Measurements from ENCODE around the gene DLX3.

Gene DLX3

GRCh38 chr17:49971199-49971847, 23.7 kb downstream of the DLX3 start:
- no peak for DNase-seq

GRCh38 chr17:49970498-49970897, 24.5 kb downstream of the DLX3 start:
- DNase-seq, result no peak

DNA sequence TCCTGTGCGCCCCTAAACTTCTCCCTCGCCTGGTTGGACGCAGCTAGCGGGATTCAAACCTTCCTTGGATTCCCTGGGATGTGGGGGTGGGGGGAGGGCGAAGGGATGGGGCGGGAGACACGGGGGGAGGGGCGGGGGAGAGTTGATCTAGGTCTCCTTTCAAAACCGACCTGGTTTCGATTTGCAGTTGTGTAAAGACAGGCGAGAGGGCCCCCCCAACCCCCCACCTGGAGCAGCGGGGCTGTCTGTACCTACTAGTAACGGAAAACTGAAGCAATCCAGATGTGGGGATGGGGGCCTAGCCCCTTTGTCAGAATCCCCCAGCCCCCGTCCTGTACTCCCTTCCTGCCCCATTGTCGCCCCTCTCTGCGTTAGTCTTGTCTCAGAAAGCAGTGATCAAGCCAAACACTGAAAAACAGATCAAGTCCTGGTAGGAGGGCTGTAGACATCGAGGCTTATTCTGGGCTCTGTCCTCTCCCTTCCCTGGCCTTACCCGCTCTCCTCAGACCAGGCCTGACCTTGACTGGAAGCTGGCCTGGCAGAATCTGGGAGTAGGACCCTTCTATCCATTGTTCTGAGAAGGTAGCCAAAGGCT, 25.1 kb downstream of the DLX3 start:
- no peak for DNase-seq

DNA sequence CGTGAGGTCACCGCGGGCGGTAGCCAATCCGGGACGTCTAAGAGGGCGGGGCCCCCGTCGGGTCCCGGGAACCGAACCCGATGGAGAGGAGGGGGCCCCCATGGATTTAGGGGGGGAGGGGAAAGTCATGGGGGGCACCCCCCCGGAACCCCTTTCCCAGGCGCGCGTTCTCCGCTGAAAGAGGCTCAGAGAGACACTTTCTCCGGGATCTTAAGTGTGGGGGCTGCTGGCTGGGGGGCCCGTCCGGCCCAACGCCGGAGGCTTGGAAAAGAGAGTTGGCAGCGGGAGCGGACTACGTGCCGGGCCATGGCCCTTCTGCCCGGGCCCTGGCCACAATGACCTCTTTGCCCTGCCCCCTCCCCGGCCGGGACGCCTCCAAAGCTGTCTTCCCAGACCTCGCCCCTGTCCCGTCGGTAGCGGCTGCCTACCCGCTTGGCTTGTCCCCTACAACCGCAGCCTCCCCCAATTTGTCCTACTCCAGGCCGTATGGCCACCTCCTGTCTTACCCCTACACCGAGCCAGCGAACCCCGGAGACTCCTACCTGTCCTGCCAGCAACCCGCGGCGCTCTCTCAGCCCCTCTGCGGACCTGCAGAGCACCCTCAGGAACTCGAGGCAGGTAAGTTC, 25.8 kb downstream of the DLX3 start, which contains the start of gene DLX4:
DLX4 (plus strand) TSS at position 57 of the 626 bp plus-strand sequence; CDS start at position 336, 279 bp downstream.
- DNase-seq, result no peak

DNA sequence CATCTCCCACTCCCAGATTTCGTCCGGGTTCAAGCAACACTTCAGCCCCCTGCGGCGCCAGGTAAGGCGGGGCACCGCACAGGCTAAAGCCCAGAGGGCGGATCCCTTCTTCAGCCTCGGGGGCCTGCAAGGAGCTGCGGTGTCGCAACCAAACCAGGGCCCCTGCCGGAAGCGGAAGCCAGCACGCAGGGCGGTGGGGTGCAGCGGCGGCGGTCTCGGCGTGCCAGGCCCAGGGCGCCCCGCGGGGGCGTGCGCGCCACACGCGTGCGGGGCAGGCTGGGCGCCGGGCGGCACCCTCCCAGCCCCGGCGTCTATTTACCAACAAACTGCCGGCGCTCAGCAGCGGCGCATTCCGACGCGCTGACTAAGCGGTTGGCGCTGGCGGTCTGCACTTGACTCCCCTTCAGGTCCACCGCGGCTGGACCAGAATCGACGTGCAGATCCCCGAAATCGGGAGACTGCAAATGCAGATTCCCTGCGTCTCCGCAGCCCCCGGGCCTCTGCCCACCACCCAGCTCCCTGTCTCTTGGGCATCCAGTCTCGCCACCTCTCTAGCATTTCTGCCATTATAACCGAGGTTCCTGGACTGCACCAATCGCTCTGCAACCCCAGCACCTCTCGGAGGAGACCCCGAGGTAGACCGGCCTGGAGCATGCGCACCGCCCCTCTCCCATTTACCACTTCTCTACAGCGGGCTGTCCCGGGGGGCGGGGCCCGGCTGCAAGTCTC, 26.5 kb downstream of the DLX3 start:
- DNase-seq, result no peak

- DNase-seq, result no peak
These were observed 27.2 kb downstream of the DLX3 start for GRCh38 chr17:49967621-49968404.

GRCh38 chr17:49967205-49967604, 27.8 kb downstream of the DLX3 start:
- no peak for DNase-seq

DNA sequence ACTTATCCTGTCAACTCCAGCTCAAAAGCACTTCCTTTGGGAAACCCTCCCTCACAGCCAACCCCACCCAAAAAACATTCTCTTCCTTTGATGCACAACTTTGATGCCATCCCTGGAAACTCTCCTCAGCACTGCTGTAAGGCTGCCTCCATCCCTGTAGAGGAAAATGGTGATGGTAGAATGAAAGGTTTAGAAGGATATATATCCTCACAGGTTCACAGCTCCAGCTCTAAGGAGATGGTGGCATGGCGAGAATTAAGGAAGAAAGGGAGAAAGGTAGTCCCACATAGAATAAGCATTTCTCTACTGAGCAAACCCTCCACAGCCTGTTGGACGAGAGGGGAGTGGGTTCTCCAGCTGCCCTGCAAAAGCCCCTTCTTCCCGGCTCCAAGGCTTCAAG, 28.3 kb downstream of the DLX3 start:
- DNase-seq, result no peak

DNA sequence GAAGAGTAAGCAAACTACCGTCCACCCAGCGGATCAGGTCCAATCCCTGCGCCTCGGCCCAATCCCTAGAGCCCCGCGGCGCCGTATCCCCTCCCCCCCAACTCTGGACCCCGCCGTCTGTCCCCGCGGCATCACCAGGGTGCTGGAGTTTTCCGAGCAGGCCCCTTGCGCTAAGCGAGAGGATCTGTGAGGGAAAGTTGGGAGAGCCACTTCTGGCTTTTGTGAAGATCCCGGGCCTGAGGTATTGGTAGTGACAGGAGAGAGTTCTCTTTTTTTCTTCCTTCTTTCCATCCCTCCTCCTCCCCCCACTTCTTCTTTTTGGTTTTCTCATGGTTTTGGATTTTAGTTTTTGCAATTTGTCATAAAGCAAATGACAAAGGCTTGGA, 29.5 kb downstream of the DLX3 start:
- DNase-seq, result no peak

DNA sequence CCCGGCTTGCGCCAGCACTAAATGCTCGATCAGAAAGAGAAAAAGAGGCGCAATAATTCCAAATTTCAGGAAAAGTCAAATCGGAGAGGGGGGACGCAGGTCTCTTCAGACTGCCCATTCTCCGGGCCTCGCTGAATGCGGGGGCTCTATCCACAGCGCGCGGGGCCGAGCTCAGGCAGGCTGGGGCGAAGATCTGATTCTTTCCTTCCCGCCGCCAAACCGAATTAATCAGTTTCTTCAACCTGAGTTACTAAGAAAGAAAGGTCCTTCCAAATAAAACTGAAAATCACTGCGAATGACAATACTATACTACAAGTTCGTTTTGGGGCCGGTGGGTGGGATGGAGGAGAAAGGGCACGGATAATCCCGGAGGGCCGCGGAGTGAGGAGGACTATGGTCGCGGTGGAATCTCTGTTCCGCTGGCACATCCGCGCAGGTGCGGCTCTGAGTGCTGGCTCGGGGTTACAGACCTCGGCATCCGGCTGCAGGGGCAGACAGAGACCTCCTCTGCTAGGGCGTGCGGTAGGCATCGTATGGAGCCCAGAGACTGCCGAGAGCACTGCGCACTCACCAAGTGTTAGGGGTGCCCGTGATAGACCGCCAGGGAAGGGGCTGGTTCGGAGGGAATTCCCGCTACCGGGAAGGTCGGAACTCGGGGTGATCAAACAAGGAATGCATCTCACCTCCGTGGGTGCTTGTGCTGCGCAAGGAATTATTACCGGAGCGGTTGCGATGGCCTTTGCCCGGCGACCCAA, 30.1 kb downstream of the DLX3 start:
- no peak for DNase-seq

- DNase-seq, result no peak
These were observed 30.7 kb downstream of the DLX3 start for GRCh38 chr17:49964303-49964768.

DNA sequence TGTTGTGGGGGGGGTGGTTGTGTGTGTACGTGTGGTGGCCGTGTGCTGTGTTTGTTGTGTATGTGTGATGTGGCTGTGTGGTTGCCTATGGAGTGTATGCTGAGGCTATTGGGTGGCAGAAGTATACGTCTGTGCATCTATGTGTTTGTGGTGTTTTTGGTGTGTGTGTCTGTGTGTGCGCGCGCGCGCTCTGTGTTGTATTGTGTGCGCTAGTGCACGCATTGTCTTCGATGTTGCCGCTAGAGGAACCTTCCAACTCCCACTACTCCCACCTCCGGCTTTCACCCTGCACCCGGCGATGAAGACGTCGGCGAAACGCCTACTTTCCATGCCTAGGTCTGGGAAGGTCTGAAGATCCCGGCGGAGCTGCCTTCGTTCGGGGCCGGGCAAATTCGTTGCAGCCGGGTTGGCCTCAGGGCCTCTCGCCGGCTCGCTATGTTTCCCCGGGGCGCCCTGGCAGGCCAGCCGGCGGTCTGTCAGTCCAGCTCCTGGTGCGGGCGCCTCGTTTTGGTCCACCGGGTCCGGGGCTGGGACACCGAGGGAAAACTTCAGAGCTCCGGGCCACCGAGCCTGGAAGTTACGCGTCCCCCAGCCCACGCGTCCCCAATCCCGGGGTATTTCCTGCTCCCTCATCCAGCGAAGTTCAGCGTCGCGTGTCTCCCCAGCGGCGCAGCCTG, 31.3 kb downstream of the DLX3 start:
- DNase-seq, result no peak

DNA sequence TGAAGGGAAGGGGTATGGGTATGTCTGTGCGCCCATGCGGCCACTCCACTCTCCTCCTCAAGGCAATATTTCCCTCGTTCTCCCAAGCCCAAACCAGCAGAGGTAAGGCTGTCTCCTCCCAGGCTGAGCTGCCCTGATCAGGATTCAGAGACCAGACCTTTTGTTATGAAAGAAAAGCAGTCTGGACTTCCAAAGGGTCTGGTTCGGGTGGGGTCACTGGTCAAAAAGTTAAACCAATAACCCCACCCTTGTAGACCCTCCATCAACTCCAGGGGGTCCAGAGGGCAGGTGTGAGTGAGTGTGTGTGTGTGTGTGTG, 31.8 kb downstream of the DLX3 start:
- DNase-seq, result no peak

DNA sequence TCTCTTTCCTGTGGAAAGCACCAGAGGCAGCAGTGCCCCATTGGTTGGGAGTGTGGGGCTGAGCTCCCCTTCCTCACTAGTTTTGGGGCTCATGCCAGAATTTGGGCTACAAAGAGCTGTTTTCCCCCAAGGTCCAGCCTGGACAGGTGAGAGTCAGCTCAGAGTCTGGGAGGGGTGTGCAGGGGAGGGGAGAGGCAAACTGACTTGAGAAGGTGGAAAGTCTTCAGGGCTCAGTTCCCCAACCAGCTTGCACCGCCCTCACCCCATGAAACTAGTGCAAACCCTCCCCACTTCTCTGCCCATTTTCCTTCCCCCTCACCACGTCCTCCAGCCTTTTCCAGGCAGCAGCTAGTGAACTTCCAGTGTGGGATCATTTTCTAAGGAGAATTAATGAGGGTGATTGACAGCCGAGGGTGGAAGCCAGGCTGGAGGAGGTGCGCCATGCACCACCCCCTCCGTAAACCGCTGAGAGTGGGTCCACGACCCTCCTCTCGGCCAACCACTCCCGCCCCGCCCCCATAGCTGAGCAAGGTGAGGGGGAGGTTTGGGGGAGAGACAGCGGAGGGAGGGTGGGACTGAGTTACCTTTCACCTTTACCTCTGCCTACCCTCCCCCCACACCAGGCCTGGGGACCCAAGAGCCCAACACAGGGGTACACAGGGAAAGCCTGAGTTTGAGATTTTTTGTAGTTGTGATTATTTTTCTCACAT, 32.3 kb downstream of the DLX3 start:
- DNase-seq, result no peak

GRCh38 chr17:49959183-49959935, 35.7 kb downstream of the DLX3 start:
- DNase-seq, result no peak

DNA sequence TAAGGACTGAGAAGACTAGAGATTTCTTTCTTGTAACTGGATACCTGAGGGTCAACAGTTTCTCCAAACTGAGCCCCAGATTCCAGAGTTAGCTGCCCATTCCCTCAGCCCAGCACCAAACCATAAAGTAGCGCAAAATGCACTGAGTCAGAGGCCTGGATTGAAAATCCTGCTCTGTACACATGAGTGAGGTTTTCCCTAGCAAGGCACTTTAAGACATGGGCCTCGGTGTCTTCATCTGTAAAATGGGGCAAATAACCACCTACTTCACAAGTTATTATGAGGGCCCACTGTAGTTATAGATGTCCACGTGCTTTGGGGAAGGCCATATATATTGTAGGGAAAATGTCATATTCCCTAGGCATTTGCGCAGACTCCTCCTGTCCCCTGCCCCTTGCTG, 36.3 kb downstream of the DLX3 start:
- DNase-seq, result no peak

- no peak for DNase-seq
These were observed 37.7 kb downstream of the DLX3 start for GRCh38 chr17:49957350-49957749.

DNA sequence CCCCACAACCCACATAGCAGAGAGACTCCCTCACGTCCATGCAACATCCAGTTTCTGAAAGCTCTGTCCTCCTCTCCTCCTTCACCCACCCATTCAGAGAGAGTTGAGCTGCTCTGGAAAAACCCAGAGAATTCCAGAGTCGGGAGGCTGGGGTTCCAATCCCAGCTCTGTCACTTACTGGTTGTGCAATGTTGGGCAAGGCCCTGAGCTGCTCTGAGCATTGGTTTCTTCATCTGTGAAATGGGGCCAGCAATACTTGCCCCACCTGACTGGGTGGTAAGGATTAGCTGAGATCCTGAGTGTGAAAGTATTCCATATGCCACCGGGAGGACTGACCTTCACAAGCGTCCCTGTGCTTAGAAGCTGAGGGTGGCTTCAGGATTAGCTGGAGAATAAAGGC, 38.2 kb downstream of the DLX3 start:
- DNase-seq, result no peak

DNA sequence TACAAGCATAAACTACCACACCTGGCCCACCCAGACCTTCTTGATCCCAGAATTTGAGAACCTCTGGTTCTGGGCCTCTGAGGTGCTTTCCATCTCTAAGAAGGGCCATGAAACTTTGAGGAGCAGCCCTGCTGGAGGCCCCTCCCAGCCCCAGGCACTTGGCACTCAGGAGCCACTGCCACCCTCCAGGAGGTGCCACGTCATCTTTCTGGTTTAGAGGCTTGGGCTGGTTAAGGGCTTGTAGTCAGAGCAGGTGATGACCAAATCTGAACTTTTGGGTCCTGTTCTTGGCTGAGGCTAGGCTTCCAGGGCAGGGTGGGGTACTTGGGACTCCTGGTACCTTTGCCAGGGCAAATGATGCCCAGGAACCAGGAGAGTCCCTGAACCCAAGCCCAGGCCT, 39.9 kb downstream of the DLX3 start:
- no peak for DNase-seq

GRCh38 chr17:49952912-49953497, 42.0 kb downstream of the DLX3 start:
- DNase-seq, result no peak

Measured in SHP77 (cell line).